Transverse colon (tissue), 4 donors: ENCODE measurements around the gene AIG1.

Experiments
- CTCF ChIP-seq, 5 experiments: fragments of 200-600 bp in 3 of 5; fragments of 450-650 bp in 2 of 5; sonication (generic) in 3 of 5; IDR thresholded peaks; 1 replicate in 2 of 5; 2 replicates in 3 of 5; pipeline ENCODE4 v1.5.1; 2016 to 2017; ENCODE audit warnings: antibody characterized with exemption in 5 of 5, inconsistent platforms in 3 of 5, mild to moderate bottlenecking in 2 of 5, moderate library complexity in 1 of 5
- EP300 ChIP-seq: sonication (generic); formaldehyde crosslinking; IDR thresholded peaks from one replicate; pipeline ENCODE4 v1.6.1; 2017; ENCODE audit warnings: antibody characterized with exemption, low read depth
- POLR2AphosphoS5 ChIP-seq, 3 donors: sonication (generic); formaldehyde crosslinking; IDR thresholded peaks; one replicate each; pipeline ENCODE4 v1.6.1; 2016; ENCODE audit warnings: antibody characterized with exemption in 3 of 3

GRCh38 chr6:143140767-143141166 lies 80.1 kb downstream of the AIG1 start:
- TF ChIP-seq EP300 (no peak), POLR2AphosphoS5 (IDR thresholded peaks at IDR 0.05) (no peak), CTCF (IDR thresholded peaks at IDR 0.05) (no peak)
